Astrocyte (in vitro differentiated cells and primary cell): Measurements from ENCODE around the gene RAB37. TPM values are rescaled to one million over a fixed set of nuclear protein-coding genes. Genes with fewer than 3 reads are reported as not detected.

Source experiments
- DNase-seq: peaks from one replicate; pipeline ENCODE4 v3.0.0-alpha.2; 2010; ENCODE audit warnings: low read depth
- FAIRE-seq: peaks from 2 replicates; lab custom pipeline; 2011; peaks lifted over from hg19 to GRCh38; lab: Jason Lieb, UNC
- H2AFZ ChIP-seq: 2 replicates; pipeline ENCODE4 v1.6.0; 2012; ENCODE audit warnings: low read depth, low read length, inconsistent platforms
- H3K27ac ChIP-seq: 2 replicates; pipeline ENCODE4 v1.5.1; 2011; ENCODE audit warnings: low read depth, low read length, inconsistent platforms
- H3K27me3 ChIP-seq: 2 replicates; pipeline ENCODE4 v1.6.0; 2011; ENCODE audit warnings: low read length, inconsistent platforms; ENCODE audit not compliant: insufficient read depth
- H3K36me3 ChIP-seq: 2 replicates; pipeline ENCODE4 v1.5.1; 2011; ENCODE audit warnings: low read length, inconsistent platforms; ENCODE audit not compliant: insufficient read depth
- H3K4me1 ChIP-seq: 2 replicates; pipeline ENCODE4 v1.5.1; 2011; ENCODE audit warnings: low read length, inconsistent platforms; ENCODE audit not compliant: insufficient read depth
- H3K4me2 ChIP-seq: 2 replicates; pipeline ENCODE4 v1.6.0; 2012; ENCODE audit warnings: low read length, inconsistent platforms
- H3K4me3 ChIP-seq: 2 replicates; pipeline ENCODE4 v1.5.1; 2011; ENCODE audit warnings: low read depth, mild to moderate bottlenecking, low read length, inconsistent platforms; ENCODE audit not compliant: insufficient read depth
- H3K79me2 ChIP-seq: 2 replicates; pipeline ENCODE4 v1.6.0; 2012; ENCODE audit warnings: mild to moderate bottlenecking, low read length, inconsistent platforms; ENCODE audit not compliant: insufficient read depth
- H3K9ac ChIP-seq: 2 replicates; pipeline ENCODE4 v1.6.0; 2012; ENCODE audit warnings: mild to moderate bottlenecking, low read length, inconsistent platforms
- H3K9me3 ChIP-seq: 2 replicates; pipeline ENCODE4 v1.5.1; 2012; ENCODE audit warnings: low read depth, mild to moderate bottlenecking, low read length, inconsistent platforms; ENCODE audit not compliant: insufficient read depth
- H4K20me1 ChIP-seq: 2 replicates; pipeline ENCODE4 v1.6.0; 2012; ENCODE audit warnings: low read length, inconsistent platforms; ENCODE audit not compliant: insufficient read depth
- H3K27ac Mint-ChIP-seq: one replicate; pipeline ENCODE4 v1.8.0; 2021; ENCODE audit warnings: mild to moderate bottlenecking, mixed read lengths; ENCODE audit not compliant: unreplicated experiment
- H3K27me3 Mint-ChIP-seq: one replicate; pipeline ENCODE4 v1.8.0; 2021; ENCODE audit warnings: low read depth, mixed read lengths; ENCODE audit not compliant: unreplicated experiment
- H3K36me3 Mint-ChIP-seq: one replicate; pipeline ENCODE4 v1.8.0; 2021; ENCODE audit warnings: low read depth, mixed read lengths; ENCODE audit not compliant: unreplicated experiment
- H3K4me1 Mint-ChIP-seq: one replicate; pipeline ENCODE4 v1.8.0; 2021; ENCODE audit warnings: low read depth, mixed read lengths; ENCODE audit not compliant: unreplicated experiment
- H3K4me3 Mint-ChIP-seq: one replicate; pipeline ENCODE4 v1.8.0; 2021; ENCODE audit warnings: mild to moderate bottlenecking, moderate library complexity, mixed read lengths; ENCODE audit not compliant: unreplicated experiment
- H3K9me3 Mint-ChIP-seq: one replicate; pipeline ENCODE4 v1.8.0; 2021; ENCODE audit warnings: mild to moderate bottlenecking, mixed read lengths; ENCODE audit not compliant: unreplicated experiment
- CTCF ChIP-seq: IDR thresholded peaks from 2 replicates; pipeline ENCODE4 v1.5.1; 2011; ENCODE audit warnings: low read depth, mild to moderate bottlenecking, inconsistent platforms, low read length, moderate library complexity; ENCODE audit not compliant: insufficient read depth
- EZH2 ChIP-seq: IDR thresholded peaks from 2 replicates; pipeline ENCODE4 v1.6.1; 2012; ENCODE audit warnings: mild to moderate bottlenecking, low read length, inconsistent platforms; ENCODE audit not compliant: insufficient read depth
- total RNA-seq: library from RNA; stranded (reverse); gene quantifications from 2 replicates; pipeline ENCODE4 v1.2.1, GENCODE V29; 2021

Gene RAB37
- total RNA-seq, 1 donor from 2014 or later: 0.77 TPM

GRCh38 chr17:74733365-74734122 lies 3.5 kb upstream of the RAB37 start:
- no peak overlapping the region for H3K4me3 Mint-ChIP-seq

GRCh38 chr17:74734256-74734655 lies 2.8 kb upstream of the RAB37 start:
- Histone ChIP-seq H3K4me3 (no peak overlapping the region), H3K27me3 (peaks cover 44% of the 10 kb centered on the region), H3K9ac (no peak overlapping the region), H3K79me2 (no peaks in the 10 kb centered on the region), H3K27ac (no peak overlapping the region), H2AFZ (no peak overlapping the region), H3K4me2 (no peak overlapping the region), H3K9me3 (peaks cover 1% of the 10 kb centered on the region), H4K20me1 (no peaks in the 10 kb centered on the region), H3K4me1 (peaks cover 9% of the 10 kb centered on the region), H3K36me3 (no peaks in the 10 kb centered on the region)
- peaks cover 3% of the 10 kb centered on the region for H3K9me3 Mint-ChIP-seq
- no peak for TF ChIP-seq EZH2
- no peak for TF ChIP-seq CTCF
- DNase-seq: no peak
- peaks cover 34% of the 10 kb centered on the region for H3K27me3 Mint-ChIP-seq
- FAIRE-seq: no peak
- no peaks in the 10 kb centered on the region for H3K4me1 Mint-ChIP-seq
- no peak overlapping the region for H3K27ac Mint-ChIP-seq
- no peaks in the 10 kb centered on the region for H3K36me3 Mint-ChIP-seq
- H3K4me3 Mint-ChIP-seq: no peak overlapping the region

More at GRCh38 chr17:74733365-74734122, 3.5 kb upstream of the RAB37 start:
- Mint-ChIP-seq H3K27ac (no peak overlapping the region), H3K4me1 (no peaks in the 10 kb centered on the region), H3K36me3 (no peaks in the 10 kb centered on the region), H3K27me3 (peaks cover 29% of the 10 kb centered on the region), H3K9me3 (peaks cover 3% of the 10 kb centered on the region)
- FAIRE-seq (peak; percentile 39), DNase-seq (no peak)
- no peak overlapping the region for H2AFZ ChIP-seq
- H3K4me1 ChIP-seq: peaks cover 9% of the 10 kb centered on the region
- H3K79me2 ChIP-seq: no peaks in the 10 kb centered on the region
- no peak overlapping the region for H3K27ac ChIP-seq
- H3K9me3 ChIP-seq: peaks cover 8% of the 10 kb centered on the region
- no peaks in the 10 kb centered on the region for H4K20me1 ChIP-seq
- no peaks in the 10 kb centered on the region for H3K36me3 ChIP-seq
- no peak overlapping the region for H3K9ac ChIP-seq
- no peak overlapping the region for H3K4me3 ChIP-seq
- TF ChIP-seq CTCF: no peak
- TF ChIP-seq EZH2: no peak
- H3K27me3 ChIP-seq: peaks cover 37% of the 10 kb centered on the region
- no peak overlapping the region for H3K4me2 ChIP-seq
